ENCODE results near the gene LDLRAD3. TPM values are rescaled to one million over a fixed set of nuclear protein-coding genes. Genes with fewer than 3 reads are reported as not detected.

LDLRAD3 gene
- total and polyA plus RNA-seq, 4 experiments from 2014 or later = not detected

GRCh38 chr11:35997902-35998520, 54.1 kb downstream of the LDLRAD3 start:
- H3K27me3 Mint-ChIP-seq = peaks cover 7 to 10% of the 10 kb centered on the region in 2 donors
- no peaks in the 10 kb centered on the region for H3K4me1 Mint-ChIP-seq

DNA sequence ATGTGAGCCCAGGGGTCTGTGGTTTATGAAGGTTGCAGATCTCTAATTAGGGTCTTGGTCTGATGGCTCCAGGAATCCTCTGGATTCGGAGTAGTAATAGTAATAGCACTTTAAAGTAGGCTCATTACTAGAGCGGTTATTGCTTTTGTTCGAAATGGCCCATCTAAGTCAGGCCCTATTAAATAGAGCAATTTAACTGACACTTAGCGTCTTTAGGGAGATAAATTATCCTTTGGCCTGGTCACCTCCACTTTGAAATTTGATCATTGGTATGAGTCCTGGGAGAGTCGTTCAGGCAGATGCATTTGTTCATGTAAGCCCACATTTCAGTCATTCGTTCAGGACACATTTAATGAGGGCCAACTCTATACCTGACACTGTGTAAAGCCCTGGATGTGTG, 54.8 kb downstream of the LDLRAD3 start:
- POLR2A ChIA-PET (ENCODE audit: partially characterized antibody) = no interaction called here
- Mint-ChIP-seq H3K36me3 (no peaks in the 10 kb centered on the region), H3K4me1 (no peaks in the 10 kb centered on the region), H3K27ac (no peak overlapping the region), H3K4me3 (no peak overlapping the region), H3K27me3 (peaks cover 6 to 11% of the 10 kb centered on the region in 2 donors), H3K9me3 (peaks cover 0 to 2% (median 0%) of the 10 kb centered on the region in 8 donors)
- H3K9me3 ChIP-seq (ENCODE audit: control insufficient read depth in 1 of 2, low read length in 2 of 2) = no peaks in the 10 kb centered on the region
- no peak for DNase-seq
- CTCF ChIA-PET (ENCODE audit: partially characterized antibody) = no interaction called here
- no peaks in the 10 kb centered on the region for H3K36me3 ChIP-seq (ENCODE audit: insufficient read depth, low read length)
- intact Hi-C loops (cut with micrococcal nuclease) = no loop called here
- no peaks in the 10 kb centered on the region for H3K4me1 ChIP-seq (ENCODE audit: insufficient read depth, low read length)
- H3K4me3 ChIP-seq (ENCODE audit: low read length in 2 of 2) = no peak overlapping the region
- no peak overlapping the region for H3K27ac ChIP-seq (ENCODE audit: low read depth, low read length)
- H3K27me3 ChIP-seq (ENCODE audit: insufficient read depth, low read length) = no peaks in the 10 kb centered on the region

More at GRCh38 chr11:35997902-35998520, 54.1 kb downstream of the LDLRAD3 start:
- DNase-seq = no peak
- H3K4me1 ChIP-seq (ENCODE audit: insufficient read depth, low read length) = no peaks in the 10 kb centered on the region
- Mint-ChIP-seq H3K36me3 (no peaks in the 10 kb centered on the region), H3K27ac (no peak overlapping the region), H3K4me3 (no peak overlapping the region), H3K9me3 (no peaks in the 10 kb centered on the region)
- H3K9me3 ChIP-seq (ENCODE audit: control insufficient read depth in 1 of 2, low read length in 2 of 2) = no peaks in the 10 kb centered on the region
- ChIA-PET POLR2A (ENCODE audit: partially characterized antibody) (no interaction called here), CTCF (ENCODE audit: partially characterized antibody) (no interaction called here)
- no peaks in the 10 kb centered on the region for H3K27me3 ChIP-seq (ENCODE audit: insufficient read depth, low read length)
- no peaks in the 10 kb centered on the region for H3K36me3 ChIP-seq (ENCODE audit: insufficient read depth, low read length)
- intact Hi-C loops (cut with micrococcal nuclease) = no loop called here
- no peak overlapping the region for H3K27ac ChIP-seq (ENCODE audit: low read depth, low read length)
- no peak overlapping the region for H3K4me3 ChIP-seq (ENCODE audit: low read length in 2 of 2)

DNA sequence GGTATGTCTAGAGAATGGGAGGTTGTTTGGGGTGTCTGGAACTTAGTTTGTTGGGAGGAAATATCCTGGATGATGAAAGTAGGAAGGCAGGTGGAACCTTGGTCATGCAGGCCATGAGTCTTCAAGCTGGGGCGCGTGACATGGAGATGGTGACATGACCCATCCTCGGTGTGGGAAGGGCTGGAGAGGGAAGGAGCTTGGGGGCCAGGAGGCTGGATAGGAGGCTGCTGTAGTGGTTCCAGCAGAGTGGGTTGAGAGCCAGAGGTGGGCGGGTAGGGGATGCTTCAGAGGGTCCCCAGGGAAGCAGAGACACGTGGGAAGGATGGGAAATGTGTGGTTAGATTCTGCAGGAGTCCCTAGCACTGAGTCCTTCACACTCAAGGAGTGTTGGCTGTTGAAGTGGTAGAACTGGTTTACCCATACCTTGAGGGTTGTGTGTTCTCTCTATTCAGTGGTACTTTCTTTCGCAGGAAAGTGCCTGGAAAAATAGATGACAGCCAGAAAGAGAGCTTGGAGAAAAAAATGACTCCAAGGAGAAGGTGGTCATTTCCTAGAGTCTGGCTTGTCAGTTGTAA, 56.8 kb downstream of the LDLRAD3 start:
- ChIA-PET POLR2A (ENCODE audit: partially characterized antibody) (no interaction called here), CTCF (ENCODE audit: partially characterized antibody) (no interaction called here)
- Mint-ChIP-seq H3K4me1 (no peaks in the 10 kb centered on the region), H3K4me3 (no peak overlapping the region), H3K9me3 (peaks cover 0 to 4% (median under 1%) of the 10 kb centered on the region in 8 donors), H3K27me3 (peaks cover 6 to 9% of the 10 kb centered on the region in 2 donors), H3K27ac (no peak overlapping the region), H3K36me3 (no peaks in the 10 kb centered on the region)
- H3K27ac ChIP-seq (ENCODE audit: low read depth, low read length) = no peak overlapping the region
- no peaks in the 10 kb centered on the region for H3K9me3 ChIP-seq (ENCODE audit: control insufficient read depth in 1 of 2, low read length in 2 of 2)
- intact Hi-C loops (cut with micrococcal nuclease) = no loop called here
- no peaks in the 10 kb centered on the region for H3K4me1 ChIP-seq (ENCODE audit: insufficient read depth, low read length)
- H3K27me3 ChIP-seq (ENCODE audit: insufficient read depth, low read length) = no peaks in the 10 kb centered on the region
- no peak for DNase-seq
- H3K36me3 ChIP-seq (ENCODE audit: insufficient read depth, low read length) = no peaks in the 10 kb centered on the region
- H3K4me3 ChIP-seq (ENCODE audit: low read length in 2 of 2) = no peak overlapping the region

- H3K36me3 ChIP-seq (ENCODE audit: insufficient read depth, low read length) = no peaks in the 10 kb centered on the region
- no peak overlapping the region for H3K4me3 ChIP-seq (ENCODE audit: low read length in 2 of 2)
- no peak overlapping the region for H3K27ac Mint-ChIP-seq
- H3K27me3 ChIP-seq (ENCODE audit: insufficient read depth, low read length) = no peaks in the 10 kb centered on the region
- H3K36me3 Mint-ChIP-seq = no peaks in the 10 kb centered on the region
- POLR2A ChIA-PET (ENCODE audit: partially characterized antibody) = no interaction called here
- intact Hi-C loops (cut with micrococcal nuclease) = no loop called here
- H3K9me3 ChIP-seq (ENCODE audit: control insufficient read depth in 1 of 2, low read length in 2 of 2) = no peaks in the 10 kb centered on the region
- no peaks in the 10 kb centered on the region for H3K4me1 ChIP-seq (ENCODE audit: insufficient read depth, low read length)
- no peak overlapping the region for H3K4me3 Mint-ChIP-seq
- H3K9me3 Mint-ChIP-seq = peaks cover 0 to 4% (median under 1%) of the 10 kb centered on the region in 8 donors
- DNase-seq = no peak
- no peaks in the 10 kb centered on the region for H3K4me1 Mint-ChIP-seq
- no peak overlapping the region for H3K27ac ChIP-seq (ENCODE audit: low read depth, low read length)
- peaks cover 2 to 5% of the 10 kb centered on the region in 2 donors for H3K27me3 Mint-ChIP-seq
- CTCF ChIA-PET (ENCODE audit: partially characterized antibody) = interaction anchor here (0.8 kb wide), 1 partner anchor 180 kb away, joined by 3 read pairs; no protein-coding TSS in a partner anchor
Measured at GRCh38 chr11:36002196-36002595, 58.3 kb downstream of the LDLRAD3 start.

DNA sequence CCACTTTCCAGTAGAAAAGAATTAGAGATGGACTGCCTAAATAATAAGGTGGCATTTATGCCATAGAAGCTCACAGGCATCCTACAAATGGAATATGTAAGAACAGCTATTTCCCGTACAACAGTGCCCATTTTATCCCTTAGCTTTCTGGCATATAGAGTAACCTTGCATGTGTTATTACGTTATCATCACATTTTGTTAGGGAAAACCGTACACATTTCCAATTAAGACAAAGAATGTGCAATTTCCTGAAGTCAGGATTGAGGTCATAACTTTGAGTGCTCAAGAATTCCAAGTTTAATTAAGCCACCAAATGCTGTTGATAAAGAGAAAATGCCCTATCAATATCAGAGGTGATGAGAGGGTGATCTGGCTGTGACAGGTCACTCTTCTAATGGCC, 58.9 kb downstream of the LDLRAD3 start:
- Histone ChIP-seq H3K4me1 (ENCODE audit: insufficient read depth, low read length) (no peaks in the 10 kb centered on the region), H3K27me3 (ENCODE audit: insufficient read depth, low read length) (no peaks in the 10 kb centered on the region), H3K9me3 (ENCODE audit: control insufficient read depth in 1 of 2, low read length in 2 of 2) (no peaks in the 10 kb centered on the region), H3K27ac (ENCODE audit: low read depth, low read length) (no peak overlapping the region), H3K4me3 (ENCODE audit: low read length in 2 of 2) (no peak overlapping the region), H3K36me3 (ENCODE audit: insufficient read depth, low read length) (no peaks in the 10 kb centered on the region)
- no peaks in the 10 kb centered on the region for H3K4me1 Mint-ChIP-seq
- intact Hi-C loops (cut with micrococcal nuclease) = no loop called here
- POLR2A ChIA-PET (ENCODE audit: partially characterized antibody) = no interaction called here
- CTCF ChIA-PET (ENCODE audit: partially characterized antibody) = no interaction called here
- no peak overlapping the region for H3K27ac Mint-ChIP-seq
- H3K4me3 Mint-ChIP-seq = no peak overlapping the region
- H3K27me3 Mint-ChIP-seq = peaks cover 2 to 4% of the 10 kb centered on the region in 2 donors
- H3K36me3 Mint-ChIP-seq = no peaks in the 10 kb centered on the region
- no peak for DNase-seq
- H3K9me3 Mint-ChIP-seq = peaks cover 0 to 4% (median under 1%) of the 10 kb centered on the region in 8 donors

- Histone ChIP-seq H3K27ac (ENCODE audit: low read depth, low read length) (no peak overlapping the region), H3K27me3 (ENCODE audit: insufficient read depth, low read length) (no peaks in the 10 kb centered on the region), H3K4me1 (ENCODE audit: insufficient read depth, low read length) (no peaks in the 10 kb centered on the region), H3K9me3 (ENCODE audit: control insufficient read depth in 1 of 2, low read length in 2 of 2) (no peaks in the 10 kb centered on the region), H3K4me3 (ENCODE audit: low read length in 2 of 2) (no peak overlapping the region), H3K36me3 (ENCODE audit: insufficient read depth, low read length) (no peaks in the 10 kb centered on the region)
- intact Hi-C loops (cut with micrococcal nuclease) = no loop called here
- Mint-ChIP-seq H3K36me3 (no peaks in the 10 kb centered on the region), H3K4me3 (no peak overlapping the region), H3K27ac (no peak overlapping the region), H3K27me3 (peaks cover 0 to 2% of the 10 kb centered on the region in 2 donors), H3K4me1 (no peaks in the 10 kb centered on the region), H3K9me3 (peaks cover 0 to 4% (median under 1%) of the 10 kb centered on the region in 8 donors)
- CTCF ChIA-PET (ENCODE audit: partially characterized antibody) = no interaction called here
- no peak for DNase-seq
- POLR2A ChIA-PET (ENCODE audit: partially characterized antibody) = no interaction called here
Measured at GRCh38 chr11:36006556-36006955, 62.7 kb downstream of the LDLRAD3 start.

GRCh38 chr11:36007127-36007655, 63.3 kb downstream of the LDLRAD3 start:
- no peak overlapping the region for H3K4me3 Mint-ChIP-seq
- Histone ChIP-seq H3K4me1 (ENCODE audit: insufficient read depth, low read length) (no peaks in the 10 kb centered on the region), H3K9me3 (ENCODE audit: control insufficient read depth in 1 of 2, low read length in 2 of 2) (no peaks in the 10 kb centered on the region), H3K27ac (ENCODE audit: low read depth, low read length) (no peak overlapping the region), H3K4me3 (ENCODE audit: low read length in 2 of 2) (no peak overlapping the region), H3K36me3 (ENCODE audit: insufficient read depth, low read length) (no peaks in the 10 kb centered on the region), H3K27me3 (ENCODE audit: insufficient read depth, low read length) (no peaks in the 10 kb centered on the region)
- DNase-seq = no peak
- H3K27me3 Mint-ChIP-seq = peaks cover 0 to 3% of the 10 kb centered on the region in 2 donors
- CTCF ChIA-PET (ENCODE audit: partially characterized antibody) = no interaction called here
- POLR2A ChIA-PET (ENCODE audit: partially characterized antibody) = no interaction called here
- intact Hi-C loops (cut with micrococcal nuclease) = no loop called here
- H3K27ac Mint-ChIP-seq = no peak overlapping the region
- H3K36me3 Mint-ChIP-seq = no peaks in the 10 kb centered on the region
- H3K4me1 Mint-ChIP-seq = no peaks in the 10 kb centered on the region
- peaks cover 0 to 4% (median under 1%) of the 10 kb centered on the region in 8 donors for H3K9me3 Mint-ChIP-seq

Data from CD4-positive, alpha-beta memory T cell (primary cell).